ENCODE measurements around the gene SEZ6. TPM values are rescaled to one million over a fixed set of nuclear protein-coding genes. Genes with fewer than 3 reads are reported as not detected.

The SEZ6 gene
- polyA plus RNA-seq, 2 of the 4 experiments (the other 2 are of a cell fraction), result not detected

DNA sequence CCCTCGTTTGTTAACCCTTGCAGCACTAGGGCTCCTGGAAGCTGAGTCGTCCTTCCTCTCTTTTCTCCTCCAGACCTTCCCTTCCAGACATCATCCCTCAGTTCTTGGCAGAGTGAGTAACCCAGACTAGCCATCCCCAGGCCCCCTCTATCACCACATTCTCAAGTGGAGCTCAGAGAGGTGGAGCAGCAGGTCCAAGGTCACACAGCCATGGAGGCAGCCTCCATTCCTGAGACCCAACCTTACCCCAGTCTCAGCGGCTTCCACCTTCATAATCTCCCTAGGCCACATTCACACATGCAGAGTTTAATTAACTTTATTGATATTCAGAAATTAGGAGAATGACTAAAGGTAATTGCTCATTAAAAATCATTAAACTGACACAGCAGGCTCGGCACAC is 3.0 kb downstream of the SEZ6 start:
- POLR2A ChIA-PET, result no interaction called here
- FAIRE-seq, result no peak
- WGBS (ENCODE audit: missing lambda C conversion rate), result 23% methylated on average over 4 of the region's 4 CpGs
- TF ChIP-seq GATA3 (IDR thresholded peaks at IDR 0.05; ENCODE audit: borderline replicate concordance) (no peak), ESRRA (IDR thresholded peaks at IDR 0.05; ENCODE audit: borderline replicate concordance, low read length) (no peak), RNF2 (IDR thresholded peaks at IDR 0.05; ENCODE audit: borderline replicate concordance, low read depth) (no peak), KDM1A (IDR thresholded peaks at IDR 0.05; ENCODE audit: low read depth) (no peak), SMC3 (IDR thresholded peaks at IDR 0.05) (no peak), ZNF302 (CRISPR knock-in tag; IDR thresholded peaks at IDR 0.05) (no peak)
- TF ChIP-seq, protein P1, sequence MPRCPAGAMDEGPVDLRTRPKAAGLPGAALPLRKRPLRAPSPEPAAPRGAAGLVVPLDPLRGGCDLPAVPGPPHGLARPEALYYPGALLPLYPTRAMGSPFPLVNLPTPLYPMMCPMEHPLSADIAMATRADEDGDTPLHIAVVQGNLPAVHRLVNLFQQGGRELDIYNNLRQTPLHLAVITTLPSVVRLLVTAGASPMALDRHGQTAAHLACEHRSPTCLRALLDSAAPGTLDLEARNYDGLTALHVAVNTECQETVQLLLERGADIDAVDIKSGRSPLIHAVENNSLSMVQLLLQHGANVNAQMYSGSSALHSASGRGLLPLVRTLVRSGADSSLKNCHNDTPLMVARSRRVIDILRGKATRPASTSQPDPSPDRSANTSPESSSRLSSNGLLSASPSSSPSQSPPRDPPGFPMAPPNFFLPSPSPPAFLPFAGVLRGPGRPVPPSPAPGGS (IDR thresholded peaks at IDR 0.05), result no peak
- no peak overlapping the region for H3K4me2 ChIP-seq
- CTCF ChIA-PET, result interaction anchor here (1.4 to 3.5 kb wide), 5 partner anchors 13 to 114 kb away, joined by 3 to 15 read pairs (median 6); no protein-coding TSS in a partner anchor
- H3K4me1 ChIP-seq, result peaks cover 22% of the 10 kb centered on the region
- H3K9me3 ChIP-seq, result no peaks in the 10 kb centered on the region
- H3K4me3 ChIP-seq, result no peak overlapping the region
- ATAC-seq, result no peak
- no peak for DNase-seq (ENCODE audit: low read depth in 1 of 2, low spot score in 1 of 2)
- H3K27ac ChIP-seq, result no peak overlapping the region

DNA sequence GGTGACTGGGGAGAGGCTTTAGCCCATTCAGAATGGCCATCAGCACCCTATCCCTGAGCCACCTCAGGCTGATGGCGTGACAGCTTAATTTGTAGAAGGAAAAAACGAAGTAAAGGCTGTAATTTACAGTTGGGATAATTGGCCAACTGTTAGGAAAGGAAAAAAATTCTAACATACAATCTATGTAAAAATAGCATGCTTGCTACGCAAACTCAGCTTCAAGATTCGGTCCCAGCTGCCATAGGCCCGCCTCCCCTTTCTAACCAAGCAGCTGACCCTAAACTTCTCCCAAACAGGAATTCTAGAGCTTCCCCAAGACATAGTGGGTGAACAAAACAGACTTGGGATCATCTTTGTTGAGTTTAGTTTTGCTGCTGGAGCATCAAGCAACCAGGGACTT is 4.9 kb downstream of the SEZ6 start:
- no peak for FAIRE-seq
- DNase-seq (ENCODE audit: low read depth in 1 of 2, low spot score in 1 of 2), result no peak
- WGBS (ENCODE audit: missing lambda C conversion rate), result 30% methylated on average over 5 of the region's 5 CpGs
- H3K4me2 ChIP-seq, result no peak overlapping the region
- H3K9me3 ChIP-seq, result no peaks in the 10 kb centered on the region
- no peak for ATAC-seq
- TF ChIP-seq NPAS2 (CRISPR knock-in tag; IDR thresholded peaks at IDR 0.05; ENCODE audit: borderline replicate concordance), result no peak
- no peak for TF ChIP-seq RARB (CRISPR knock-in tag; IDR thresholded peaks at IDR 0.05)
- TF ChIP-seq ZFP36 (IDR thresholded peaks at IDR 0.05; ENCODE audit: borderline replicate concordance, partially characterized antibody), result no peak
- TF ChIP-seq CBX8 (IDR thresholded peaks at IDR 0.05), result no peak
- TF ChIP-seq, protein P2, sequence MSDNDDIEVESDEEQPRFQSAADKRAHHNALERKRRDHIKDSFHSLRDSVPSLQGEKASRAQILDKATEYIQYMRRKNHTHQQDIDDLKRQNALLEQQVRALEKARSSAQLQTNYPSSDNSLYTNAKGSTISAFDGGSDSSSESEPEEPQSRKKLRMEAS (IDR thresholded peaks at IDR 0.05), result no peak
- TF ChIP-seq NR3C1 (IDR thresholded peaks at IDR 0.05), result no peak
- no peak for TF ChIP-seq ZSCAN20 (CRISPR knock-in tag; IDR thresholded peaks at IDR 0.05)
- TF ChIP-seq, protein P1 (IDR thresholded peaks at IDR 0.05), result no peak
- no peak for TF ChIP-seq JUN (IDR thresholded peaks at IDR 0.05)
- TF ChIP-seq TFCP2L1 (CRISPR knock-in tag; IDR thresholded peaks at IDR 0.05), result no peak
- no peak for TF ChIP-seq FOSB (CRISPR knock-in tag; IDR thresholded peaks at IDR 0.05)
- H3K4me3 ChIP-seq, result no peak overlapping the region
- H3K27ac ChIP-seq, result no peak overlapping the region
- H3K4me1 ChIP-seq, result peaks cover 7% of the 10 kb centered on the region
- POLR2A ChIA-PET, result no interaction called here
- CTCF ChIA-PET, result interaction anchor here (0.7 to 3.5 kb wide), 7 partner anchors 9 to 116 kb away, joined by 3 to 15 read pairs (median 3); no protein-coding TSS in a partner anchor

DNA sequence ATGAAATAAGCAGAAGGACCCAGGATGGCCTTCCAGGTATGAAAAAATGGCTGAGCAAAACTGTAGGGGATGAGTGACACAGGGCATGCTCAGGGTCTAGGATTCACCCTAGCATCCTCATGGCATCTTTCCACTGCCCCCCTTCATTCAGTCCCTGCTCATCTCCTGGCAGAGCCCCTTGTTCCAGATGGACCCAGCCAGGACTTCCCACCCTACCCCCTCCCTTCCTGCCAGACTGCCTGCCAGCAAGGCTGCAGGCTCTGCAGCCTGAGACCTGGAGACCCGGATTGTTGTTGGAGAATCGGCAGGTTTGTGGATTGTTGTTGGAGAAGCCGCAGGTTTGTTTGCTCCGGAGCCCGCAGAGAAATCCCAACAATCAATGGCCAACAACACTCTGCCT is 6.6 kb downstream of the SEZ6 start:
- H3K4me3 ChIP-seq, result no peak overlapping the region
- DNase-seq (ENCODE audit: low read depth in 1 of 2, low spot score in 1 of 2) (no peak), FAIRE-seq (no peak), ATAC-seq (no peak)
- no peak for TF ChIP-seq EHF (CRISPR knock-in tag; IDR thresholded peaks at IDR 0.05)
- no peak for TF ChIP-seq KDM5A (IDR thresholded peaks at IDR 0.05)
- no peak for TF ChIP-seq NFE2L2 (conservative IDR thresholded peaks at IDR 0.05; ENCODE audit: low read length)
- no peak for TF ChIP-seq JUN (IDR thresholded peaks at IDR 0.05)
- TF ChIP-seq POLR2AphosphoS2 (conservative IDR thresholded peaks at IDR 0.05; ENCODE audit: low read length), result no peak
- TF ChIP-seq CBX8 (IDR thresholded peaks at IDR 0.05), result no peak
- H3K4me1 ChIP-seq, result no peaks in the 10 kb centered on the region
- H3K9me3 ChIP-seq, result no peaks in the 10 kb centered on the region
- POLR2A ChIA-PET, result no interaction called here
- no peak overlapping the region for H3K27ac ChIP-seq
- 30% methylated on average over 5 of the region's 5 CpGs for WGBS (ENCODE audit: missing lambda C conversion rate)
- CTCF ChIA-PET, result interaction anchor here (0.9 to 1.1 kb wide), 4 partner anchors 10 to 46 kb away, joined by 3 read pairs; no protein-coding TSS in a partner anchor
- H3K4me2 ChIP-seq, result no peak overlapping the region
